HG03432 (cell line): ENCODE data around the gene HPX.
"Not testable (repeated sequence)": the region's sequence is repeated elsewhere in the genome, so short reads cannot be mapped to it uniquely, and the experiment has no call there.

Source experiments
- ATAC-seq: cut with Tn5 transposase; IDR thresholded peaks from one replicate; pipeline ENCODE4 v1.9.1; 2021; ENCODE audit warnings: mild to moderate bottlenecking, moderate library complexity; ENCODE audit not compliant: unreplicated experiment

HPX gene

DNA sequence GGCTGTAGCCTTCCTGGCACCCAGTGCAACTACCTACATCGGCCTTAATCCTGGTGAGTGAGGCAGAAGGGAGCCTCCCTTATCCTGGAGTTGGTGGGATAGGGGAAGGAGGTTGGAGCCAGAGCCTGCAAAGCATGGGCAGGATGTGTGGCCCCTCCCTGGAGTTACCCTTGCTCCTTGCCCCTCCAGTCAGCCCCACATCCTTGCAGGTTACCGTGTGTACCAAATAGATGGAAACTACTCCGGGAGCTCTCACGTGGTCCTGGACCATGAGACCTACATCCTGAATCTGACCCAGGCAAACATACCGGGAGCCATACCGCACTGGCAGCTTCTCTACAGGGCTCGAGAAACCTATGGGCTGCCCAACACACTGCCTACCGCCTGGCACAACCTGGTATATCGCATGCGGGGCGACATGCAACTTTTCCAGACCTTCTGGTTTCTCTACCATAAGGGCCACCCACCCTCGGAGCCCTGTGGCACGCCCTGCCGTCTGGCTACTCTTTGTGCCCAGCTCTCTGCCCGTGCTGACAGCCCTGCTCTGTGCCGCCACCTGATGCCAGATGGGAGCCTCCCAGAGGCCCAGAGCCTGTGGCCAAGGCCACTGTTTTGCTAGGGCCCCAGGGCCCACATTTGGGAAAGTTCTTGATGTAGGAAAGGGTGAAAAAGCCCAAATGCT is 46.7 kb downstream of the HPX start:
- ATAC-seq, result no peak

DNA sequence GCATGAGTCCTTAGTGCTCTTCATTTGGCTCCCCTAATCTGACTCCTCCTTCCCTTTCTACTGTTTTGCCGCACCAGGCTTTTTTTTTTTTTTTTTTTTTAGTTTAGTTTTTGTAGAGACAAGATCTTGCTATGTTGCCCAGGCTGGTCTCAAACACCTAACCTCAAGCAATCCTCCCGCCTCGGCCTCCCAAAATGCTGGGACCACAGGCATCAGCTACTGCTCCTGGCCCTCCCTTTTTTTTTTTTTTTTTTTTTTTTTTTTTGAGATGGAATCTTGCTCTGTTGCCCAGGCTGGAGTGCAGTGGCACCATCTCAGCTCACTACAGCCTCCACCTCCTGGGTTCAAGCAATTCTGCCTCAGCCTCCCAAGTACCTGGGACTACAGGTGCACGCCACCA is 48.5 kb downstream of the HPX start:
- not testable (repeated sequence) for ATAC-seq

DNA sequence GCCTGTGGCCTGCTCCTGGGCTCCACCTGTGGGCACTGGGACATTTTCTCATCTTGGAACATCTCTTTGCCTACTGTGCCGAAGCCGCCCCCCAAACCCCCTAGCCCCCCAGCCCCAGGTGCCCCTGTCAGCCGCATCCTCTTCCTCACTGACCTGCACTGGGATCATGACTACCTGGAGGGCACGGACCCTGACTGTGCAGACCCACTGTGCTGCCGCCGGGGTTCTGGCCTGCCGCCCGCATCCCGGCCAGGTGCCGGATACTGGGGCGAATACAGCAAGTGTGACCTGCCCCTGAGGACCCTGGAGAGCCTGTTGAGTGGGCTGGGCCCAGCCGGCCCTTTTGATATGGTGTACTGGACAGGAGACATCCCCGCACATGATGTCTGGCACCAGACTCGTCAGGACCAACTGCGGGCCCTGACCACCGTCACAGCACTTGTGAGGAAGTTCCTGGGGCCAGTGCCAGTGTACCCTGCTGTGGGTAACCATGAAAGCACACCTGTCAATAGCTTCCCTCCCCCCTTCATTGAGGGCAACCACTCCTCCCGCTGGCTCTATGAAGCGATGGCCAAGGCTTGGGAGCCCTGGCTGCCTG is 49.2 kb downstream of the HPX start:
- no peak for ATAC-seq

DNA sequence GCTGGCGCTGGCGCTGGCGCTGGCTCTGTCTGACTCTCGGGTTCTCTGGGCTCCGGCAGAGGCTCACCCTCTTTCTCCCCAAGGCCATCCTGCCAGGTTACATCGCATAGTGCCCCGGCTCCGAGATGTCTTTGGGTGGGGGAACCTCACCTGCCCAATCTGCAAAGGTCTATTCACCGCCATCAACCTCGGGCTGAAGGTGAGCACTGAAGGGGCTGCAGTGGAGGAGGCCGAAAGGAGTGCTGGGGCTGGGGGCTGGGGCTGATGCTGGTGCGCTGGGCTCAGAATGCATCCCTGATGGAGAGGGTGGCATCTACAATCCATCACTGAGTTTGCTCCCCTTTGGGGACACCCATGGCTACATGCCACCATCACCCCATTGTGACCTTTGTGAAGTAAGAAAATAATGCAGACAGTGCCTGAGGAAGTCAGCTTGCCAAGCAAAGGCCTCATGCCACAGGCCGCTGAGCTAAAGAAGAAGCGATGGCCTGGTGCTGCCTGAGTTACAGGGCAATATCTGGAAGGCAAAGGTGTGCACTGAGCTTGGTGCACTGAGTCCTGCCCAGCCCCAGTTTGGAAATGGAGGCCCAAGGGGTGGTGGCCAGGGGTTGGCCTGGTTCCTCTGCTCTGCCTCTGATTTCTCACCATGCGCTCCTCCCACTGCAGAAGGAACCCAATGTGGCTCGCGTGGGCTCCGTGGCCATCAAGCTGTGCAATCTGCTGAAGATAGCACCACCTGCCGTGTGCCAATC is 49.9 kb downstream of the HPX start:
- ATAC-seq, result no peak

DNA sequence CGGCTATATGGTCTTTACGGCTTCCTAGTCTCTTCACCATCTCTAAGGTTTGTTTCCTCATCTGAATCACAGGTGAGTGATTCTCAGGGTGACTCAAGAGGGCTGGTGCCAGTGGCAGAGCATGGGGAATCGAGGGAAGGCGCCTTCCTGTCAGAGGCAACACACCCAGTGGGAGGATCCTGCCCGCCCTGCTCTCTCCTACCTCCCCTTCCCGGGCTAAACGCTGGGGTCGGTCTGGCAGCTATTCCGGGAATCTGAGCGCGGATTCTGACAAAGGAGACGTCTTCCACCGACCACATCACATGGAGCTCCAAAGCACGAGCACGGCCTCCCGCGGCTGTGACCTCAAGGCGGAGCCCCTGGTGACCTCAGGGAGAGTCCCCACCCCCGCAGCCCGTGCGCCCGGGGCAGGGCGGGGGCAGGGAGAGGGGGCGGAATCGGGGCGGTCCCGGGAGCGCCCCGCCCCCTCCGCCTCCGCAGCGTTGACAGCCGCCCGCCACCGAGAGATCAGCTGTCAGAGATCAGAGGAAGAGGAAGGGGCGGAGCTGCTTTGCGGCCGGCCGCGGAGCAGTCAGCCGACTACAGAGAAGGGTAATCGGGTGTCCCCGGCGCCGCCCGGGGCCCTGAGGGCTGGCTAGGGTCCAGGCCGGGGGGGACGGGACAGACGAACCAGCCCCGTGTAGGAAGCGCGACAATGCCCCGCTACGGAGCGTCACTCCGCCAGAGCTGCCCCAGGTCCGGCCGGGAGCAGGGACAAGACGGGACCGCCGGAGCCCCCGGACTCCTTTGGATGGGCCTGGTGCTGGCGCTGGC is 50.7 kb downstream of the HPX start, which contains the start of gene SMPD1:
Gene SMPD1 (plus strand): TSS at position 570 of the 813 bp plus-strand sequence. CDS start 125 bp downstream, at position 695.
- peak; percentile 96 for ATAC-seq

DNA sequence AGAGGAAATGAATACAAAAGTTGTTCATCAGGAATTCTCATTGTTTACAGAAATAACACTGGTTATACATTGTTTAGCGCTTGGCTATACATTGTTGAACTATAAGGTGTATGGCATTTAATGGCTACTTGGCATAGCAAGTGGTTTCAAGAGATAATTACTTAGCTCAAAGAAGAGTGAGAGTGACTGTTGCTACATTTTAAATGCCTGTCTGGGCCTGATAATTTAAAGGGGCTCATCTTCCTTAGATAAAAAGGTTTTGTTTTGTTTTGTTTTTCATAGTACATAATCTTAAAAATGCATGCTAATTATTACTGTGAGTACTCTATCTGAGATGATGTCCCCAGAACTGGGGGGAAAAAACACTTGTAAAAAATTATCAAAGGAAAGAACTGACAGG is 52.0 kb downstream of the HPX start:
- ATAC-seq, result no peak

DNA sequence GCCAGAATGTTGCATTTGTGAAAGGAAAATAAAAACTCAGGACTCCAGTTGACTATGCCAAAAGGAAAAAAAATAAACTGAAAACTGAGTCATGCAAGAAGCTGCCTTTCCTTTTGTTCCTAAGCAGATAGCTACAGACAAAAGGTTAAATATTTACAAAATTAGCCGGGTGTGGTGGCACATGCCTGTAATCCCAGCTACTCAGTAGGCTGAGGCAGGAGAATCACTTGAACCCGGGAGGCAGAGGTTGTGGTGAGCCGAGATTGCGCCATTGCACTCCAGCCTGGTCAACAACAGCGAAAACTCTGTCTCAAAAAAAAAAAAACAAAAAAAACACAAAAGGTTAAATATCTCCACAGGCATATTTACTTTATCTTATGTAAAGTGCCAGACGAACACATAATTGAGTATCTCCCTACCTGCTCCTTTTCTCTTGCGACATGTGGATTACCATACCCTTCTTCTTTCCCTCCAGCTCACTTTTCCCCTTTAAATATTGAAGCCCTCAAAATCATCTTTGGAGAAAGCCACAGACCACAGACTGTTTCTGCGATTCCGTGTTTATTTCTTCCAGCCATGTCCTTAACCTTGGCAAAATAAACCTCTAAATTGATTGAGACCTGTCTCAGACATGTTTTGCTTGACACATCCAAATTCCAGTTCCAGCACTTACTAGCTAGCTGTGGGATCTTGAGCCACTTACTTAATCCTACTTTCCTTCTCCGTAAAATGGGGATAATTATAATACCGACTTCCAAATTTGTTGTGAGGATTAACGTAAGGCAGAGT is 52.8 kb downstream of the HPX start:
- no peak for ATAC-seq

DNA sequence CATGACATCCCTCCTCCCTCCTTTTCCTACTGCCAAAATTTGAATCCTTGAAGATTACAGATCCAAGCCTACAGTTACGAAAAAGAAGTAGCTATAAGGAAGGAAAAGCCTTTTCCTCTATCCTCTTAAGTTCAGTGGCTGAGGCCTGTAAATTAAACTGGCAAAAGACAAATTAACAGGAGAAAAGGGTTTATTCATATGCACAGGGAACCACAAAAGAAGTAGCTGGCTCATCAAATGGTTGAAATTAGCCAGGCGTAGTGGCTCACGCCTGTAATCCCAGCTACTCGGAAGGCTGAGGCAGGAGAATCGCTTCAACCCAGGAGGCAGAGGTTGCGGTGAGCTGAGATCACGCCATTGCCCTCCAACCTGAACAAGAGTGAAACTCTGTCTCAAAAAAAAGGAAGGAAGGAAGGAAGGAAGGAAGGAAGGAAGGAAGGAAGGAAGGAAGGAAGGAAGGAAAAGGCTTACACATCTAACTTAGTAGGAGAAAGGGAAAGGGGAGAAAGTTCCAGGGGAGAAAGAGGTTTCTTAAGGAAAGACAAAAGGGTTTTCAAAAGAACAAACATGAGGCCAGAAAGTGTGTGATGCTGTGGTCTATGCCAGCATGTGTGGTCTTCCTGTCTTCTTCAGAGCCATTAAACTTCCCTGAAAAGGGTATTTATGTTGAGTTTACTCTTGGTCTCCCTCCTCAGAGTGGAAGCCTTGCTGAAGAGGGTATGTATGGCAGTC is 55.6 kb downstream of the HPX start:
- ATAC-seq, result no peak
